Tibial nerve (tissue), 4 donors: Measurements from ENCODE around the gene TRPM8.

ENCODE experiments used
- EP300 ChIP-seq, 2 donors: sonication (generic); formaldehyde crosslinking; IDR thresholded peaks; one replicate each; pipeline ENCODE4 v1.6.1; 2017; ENCODE audit warnings: antibody characterized with exemption in 2 of 2, mild to moderate bottlenecking in 1 of 2
- POLR2A ChIP-seq, 2 donors: fragments of 450-650 bp; IDR thresholded peaks; one replicate each; pipeline ENCODE4 v1.6.1; 2017; ENCODE audit warnings: antibody characterized with exemption in 2 of 2, mild to moderate bottlenecking in 2 of 2, moderate library complexity in 2 of 2
- TF ChIP-seq, protein P1 (sequence below), 5 experiments: fragments of 200-600 bp in 3 of 5; fragments of 450-650 bp in 2 of 5; sonication (generic) in 3 of 5; IDR thresholded peaks; one replicate each; pipeline ENCODE4 v1.5.1; 2016 to 2019; ENCODE audit warnings: antibody characterized with exemption in 5 of 5, mild to moderate bottlenecking in 3 of 5, moderate library complexity in 2 of 5

DNA sequence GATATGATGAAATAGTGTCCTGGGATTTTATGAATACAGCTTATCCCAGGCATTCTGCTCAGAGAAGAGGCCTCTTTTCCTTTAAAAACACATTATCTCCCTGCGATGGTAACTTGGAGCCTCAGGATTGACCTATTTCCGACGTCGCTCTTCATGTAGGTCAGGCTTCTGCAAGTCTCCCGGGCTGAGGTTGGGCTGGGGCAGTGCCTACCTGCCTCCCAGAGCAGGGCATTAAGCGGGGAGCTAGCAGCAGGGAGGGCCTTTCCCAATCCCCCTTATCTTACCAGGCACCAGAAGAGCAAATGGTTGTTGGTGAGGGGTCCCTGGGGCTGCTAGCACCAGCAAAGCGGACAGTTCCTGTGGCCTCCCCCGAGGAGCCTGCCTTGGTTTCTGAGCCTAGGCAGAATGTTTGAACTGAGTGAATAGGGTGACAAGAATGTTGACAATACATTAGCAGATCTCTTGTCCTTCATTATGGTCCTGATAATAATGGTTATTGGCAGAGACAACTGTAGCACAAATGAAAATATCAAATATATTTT, 60.2 kb downstream of the TRPM8 start:
- TF ChIP-seq POLR2A (IDR thresholded peaks at IDR 0.05) (no peak), EP300 (IDR thresholded peaks at IDR 0.05) (no peak)
- TF ChIP-seq, protein P1, sequence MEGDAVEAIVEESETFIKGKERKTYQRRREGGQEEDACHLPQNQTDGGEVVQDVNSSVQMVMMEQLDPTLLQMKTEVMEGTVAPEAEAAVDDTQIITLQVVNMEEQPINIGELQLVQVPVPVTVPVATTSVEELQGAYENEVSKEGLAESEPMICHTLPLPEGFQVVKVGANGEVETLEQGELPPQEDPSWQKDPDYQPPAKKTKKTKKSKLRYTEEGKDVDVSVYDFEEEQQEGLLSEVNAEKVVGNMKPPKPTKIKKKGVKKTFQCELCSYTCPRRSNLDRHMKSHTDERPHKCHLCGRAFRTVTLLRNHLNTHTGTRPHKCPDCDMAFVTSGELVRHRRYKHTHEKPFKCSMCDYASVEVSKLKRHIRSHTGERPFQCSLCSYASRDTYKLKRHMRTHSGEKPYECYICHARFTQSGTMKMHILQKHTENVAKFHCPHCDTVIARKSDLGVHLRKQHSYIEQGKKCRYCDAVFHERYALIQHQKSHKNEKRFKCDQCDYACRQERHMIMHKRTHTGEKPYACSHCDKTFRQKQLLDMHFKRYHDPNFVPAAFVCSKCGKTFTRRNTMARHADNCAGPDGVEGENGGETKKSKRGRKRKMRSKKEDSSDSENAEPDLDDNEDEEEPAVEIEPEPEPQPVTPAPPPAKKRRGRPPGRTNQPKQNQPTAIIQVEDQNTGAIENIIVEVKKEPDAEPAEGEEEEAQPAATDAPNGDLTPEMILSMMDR (IDR thresholded peaks at IDR 0.05), result no peak
